IMR-90 (cell line): ENCODE results near the gene OR5B3. TPM values are rescaled to one million over a fixed set of nuclear protein-coding genes. Genes with fewer than 3 reads are reported as not detected.

Source experiments
- ATAC-seq: fragments of 200-7000 bp; cut with Tn5 transposase; 2 replicates; pipeline ENCODE4 v1.9.1; 2020; ENCODE audit warnings: low read depth, mild to moderate bottlenecking, moderate library complexity
- BruUV-seq: library from RNA; stranded (reverse); fragments of 400-500 nt; replicated peaks from 2 replicates; lab custom pipeline; 2021; lab: Mats Ljungman, UMichigan
- CTCF ChIA-PET: fragments of 300-600 bp; formaldehyde crosslinking; extraction: SDS; loops from one replicate; lab custom pipeline; 2021; ENCODE audit warnings: antibody characterized with exemption; lab: Yijun Ruan, JAX
- POLR2A ChIA-PET: fragments of 300-600 bp; sonication (Branson Sonifier 250); formaldehyde crosslinking; loops from one replicate; lab custom pipeline; 2022; ENCODE audit warnings: antibody characterized with exemption; ENCODE audit not compliant: unreplicated experiment; lab: Charles Lee
- DNase-seq: peaks from one replicate; pipeline ENCODE4 v3.0.0; 2013
- H2AFZ ChIP-seq: replicated peaks from 2 replicates; pipeline ENCODE3; 2013; ENCODE audit warnings: low read length, mild to moderate bottlenecking; ENCODE audit not compliant: poor library complexity
- H2AK5ac ChIP-seq: 2 replicates; pipeline ENCODE4 v1.6.1; 2013; ENCODE audit warnings: low read depth, low read length, inconsistent platforms
- H2AK9ac ChIP-seq: replicated peaks from 2 replicates; pipeline ENCODE3; 2013; ENCODE audit warnings: mild to moderate bottlenecking, low read depth, low read length, moderate library complexity; ENCODE audit not compliant: poor library complexity
- H2BK120ac ChIP-seq: 2 replicates; pipeline ENCODE4 v1.6.1; 2013; ENCODE audit warnings: low read depth, low read length, inconsistent platforms
- H2BK15ac ChIP-seq: 3 replicates; pipeline ENCODE4 v1.6.1; 2013; ENCODE audit warnings: low read depth, low read length, inconsistent platforms
- H2BK20ac ChIP-seq: 2 replicates; pipeline ENCODE4 v1.6.1; 2013; ENCODE audit warnings: low read depth, mild to moderate bottlenecking, inconsistent platforms, low read length, moderate library complexity
- H2BK5ac ChIP-seq: 2 replicates; pipeline ENCODE4 v1.6.1; 2013; ENCODE audit warnings: mild to moderate bottlenecking, low read depth, low read length, inconsistent platforms; ENCODE audit not compliant: poor library complexity, severe bottlenecking
- H3K14ac ChIP-seq: replicated peaks from 2 replicates; pipeline ENCODE4 v1.6.1; 2013; ENCODE audit warnings: low read depth, low read length, inconsistent platforms
- H3K18ac ChIP-seq: 2 replicates; pipeline ENCODE4 v1.6.1; 2013; ENCODE audit warnings: low read depth, low read length, control low read depth
- H3K23ac ChIP-seq: 2 replicates; pipeline ENCODE4 v1.6.1; 2013; ENCODE audit warnings: low read depth, low read length, inconsistent platforms
- H3K27ac ChIP-seq: 2 replicates; pipeline ENCODE4 v1.5.1; 2013; ENCODE audit warnings: mild to moderate bottlenecking, control low read depth, low read length; ENCODE audit not compliant: insufficient read depth
- H3K27me3 ChIP-seq: 2 replicates; pipeline ENCODE4 v1.6.1; 2013; ENCODE audit warnings: low read length; ENCODE audit not compliant: control insufficient read depth, insufficient read depth
- H3K36me3 ChIP-seq: 2 replicates; pipeline ENCODE4 v1.6.1; 2013; ENCODE audit warnings: low read length, mixed read lengths; ENCODE audit not compliant: control insufficient read depth, insufficient read depth
- H3K4ac ChIP-seq: 2 replicates; pipeline ENCODE4 v1.6.1; 2013; ENCODE audit warnings: low read depth, low read length, inconsistent platforms
- H3K4me1 ChIP-seq: 2 replicates; pipeline ENCODE4 v1.6.1; 2013; ENCODE audit warnings: low read length, mixed read lengths; ENCODE audit not compliant: control insufficient read depth, insufficient read depth
- H3K4me2 ChIP-seq: 2 replicates; pipeline ENCODE4 v1.6.1; 2013; ENCODE audit warnings: low read depth, mild to moderate bottlenecking, control low read depth, low read length, moderate library complexity
- H3K4me3 ChIP-seq: 2 replicates; pipeline ENCODE4 v1.5.1; 2013; ENCODE audit warnings: low read depth, mild to moderate bottlenecking, control low read depth, low read length, moderate library complexity; ENCODE audit not compliant: insufficient read depth
- H3K56ac ChIP-seq: 2 replicates; pipeline ENCODE4 v1.6.1; 2013; ENCODE audit warnings: low read length, inconsistent platforms; ENCODE audit not compliant: insufficient read depth; ENCODE audit errors: extremely low read depth
- H3K79me1 ChIP-seq, 2 experiments: 2 replicates each; pipeline ENCODE4 v1.6.1; 2013; ENCODE audit warnings: low read length in 2 of 2, inconsistent platforms in 1 of 2, low read depth in 1 of 2
- H3K9ac ChIP-seq: 2 replicates; pipeline ENCODE4 v1.6.1; 2013; ENCODE audit warnings: low read depth, low read length, control low read depth
- H3K9me1 ChIP-seq: 2 replicates; pipeline ENCODE4 v1.6.1; 2013; ENCODE audit warnings: low read length, inconsistent platforms; ENCODE audit not compliant: insufficient read depth
- H3K9me3 ChIP-seq: 2 replicates; pipeline ENCODE4 v1.6.1; 2013; ENCODE audit warnings: low read length; ENCODE audit not compliant: control insufficient read depth, insufficient read depth
- H4K20me1 ChIP-seq: 2 replicates; pipeline ENCODE4 v1.6.1; 2013; ENCODE audit warnings: low read length, inconsistent platforms; ENCODE audit not compliant: insufficient read depth
- H4K5ac ChIP-seq: 2 replicates; pipeline ENCODE4 v1.6.1; 2013; ENCODE audit warnings: mild to moderate bottlenecking, low read depth, low read length, control low read depth
- H4K8ac ChIP-seq, 2 experiments: 2 replicates each; pipeline ENCODE4 v1.6.1; 2013; ENCODE audit warnings: low read depth in 2 of 2, low read length in 2 of 2, control low read depth in 1 of 2, inconsistent platforms in 1 of 2
- H4K91ac ChIP-seq: 2 replicates; pipeline ENCODE4 v1.6.1; 2013; ENCODE audit warnings: low read depth, low read length, inconsistent platforms; ENCODE audit not compliant: insufficient read depth
- BHLHE40 ChIP-seq: fragments of 150-350 bp; IDR thresholded peaks from 2 replicates; pipeline ENCODE4 v1.6.1; 2016; ENCODE audit warnings: mild to moderate bottlenecking, low read depth, low read length
- CHD1 ChIP-seq: IDR thresholded peaks from 2 replicates; pipeline ENCODE4 v1.6.1; 2012; ENCODE audit warnings: low read depth, low read length, improper control_type of control experiment
- POLR2A ChIP-seq: IDR thresholded peaks from 2 replicates; pipeline ENCODE4 v1.6.1; 2012; ENCODE audit warnings: mild to moderate bottlenecking, low read depth, low read length
- WGBS, 2 experiments: methylation state at CpG; one replicate each; pipeline versions ENCODE4 v1.1.5 to v1.1.7; 2013; ENCODE audit warnings: missing lambda C conversion rate in 2 of 2; ENCODE audit not compliant: insufficient read length in 1 of 2; ENCODE audit errors: extremely low coverage in 2 of 2; 5-methylcytosine and 5-hydroxymethylcytosine counted together
- dilution Hi-C: fragments of 300-500 bp; cut with HindIII; formaldehyde crosslinking; loops from one replicate; pipeline ENCODE4 v1.14.3; 2018; ENCODE audit warnings: low sequenced_read_pairs; ENCODE audit not compliant: unreplicated experiment
- in situ Hi-C: fragments of 300-500 bp; cut with MboI; formaldehyde crosslinking; loops from 3 replicates; pipeline ENCODE4 v1.14.3; 2019; ENCODE audit warnings: low sequenced_read_pairs, inconsistent platforms, mixed read lengths
- intact Hi-C: fragments of 100-400 bp; cut with micrococcal nuclease; formaldehyde crosslinking; loops from 2 replicates; pipeline ENCODE4 v1.10.0; 2022
- polyA plus RNA-seq, 3 experiments: library from polyadenylated mRNA; depleted of rRNA; stranded (reverse); fragments of >200 nt; gene quantifications; 2 replicates each; pipeline ENCODE4 v1.2.3, GENCODE V29; 2012; ENCODE audit warnings: low replicate concordance in 1 of 3
- total RNA-seq: library from RNA; depleted of rRNA; stranded (reverse); fragments of >200 nt; gene quantifications from 2 replicates; pipeline ENCODE4 v1.2.3, GENCODE V29; 2012

Gene OR5B3
- total and polyA plus RNA-seq, 2 of the 4 experiments (the other 2 are of a cell fraction), result not detected

- H3K18ac ChIP-seq, result peak overlapping the region; percentile 99
- H3K14ac ChIP-seq, result peak overlapping the region; percentile 93
- H3K4me1 ChIP-seq, result peaks cover 15% of the 10 kb centered on the region; the same call in 1 of the 2 replicates
- peak overlapping the region; percentile 79; the same call in 1 of the 3 replicates for H2BK15ac ChIP-seq
- dilution Hi-C loops (no loop called here), in situ Hi-C loops (no loop called here), intact Hi-C loops (loop anchor here (5.0 to 10.0 kb wide), 5 partner anchors 58 to 628 kb away; partner anchors contain the start of gene CTNND1)
- no peak overlapping the region; the same call in 1 of the 2 replicates for H3K9ac ChIP-seq
- ATAC-seq (no peak), DNase-seq (no peak)
- H2BK120ac ChIP-seq, result peak overlapping the region; percentile 98
- peak overlapping the region; percentile 100 for H2BK5ac ChIP-seq
- H4K5ac ChIP-seq, result peak overlapping the region; percentile 94
- H3K9me1 ChIP-seq, result no peaks in the 10 kb centered on the region
- H4K91ac ChIP-seq, result peak overlapping the region; percentile 97
- H3K56ac ChIP-seq, result peak overlapping the region; percentile 75; the same call in 1 of the 2 replicates
- H3K23ac ChIP-seq, result no peak overlapping the region
- no TSS peak for BruUV-seq
- no peaks in the 10 kb centered on the region for H4K20me1 ChIP-seq
- H3K79me1 ChIP-seq, result no peaks in the 10 kb centered on the region
- peak overlapping the region; percentile 96 for H3K4ac ChIP-seq
- TF ChIP-seq CHD1 (no peak), POLR2A (no peak), BHLHE40 (no peak)
- H3K4me2 ChIP-seq, result no peak overlapping the region
- CTCF ChIA-PET, result interaction anchor here (1.0 kb wide), 1 partner anchor 122 kb away, joined by 3 read pairs; no protein-coding TSS in a partner anchor
- no peaks in the 10 kb centered on the region for H3K27me3 ChIP-seq
- peak overlapping the region; percentile 97 for H2BK20ac ChIP-seq
- H2AK5ac ChIP-seq, result peak overlapping the region; percentile 99
- H2AK9ac ChIP-seq, result no peak overlapping the region
- 60% methylated on average over 1 of the region's 18 CpGs; no CpG with 5 or more reads in 1 of the 2 experiments for WGBS, 2 experiments
- POLR2A ChIA-PET, result no interaction called here
- peak overlapping the region; percentile 70 to 86 for H4K8ac ChIP-seq
- H3K4me3 ChIP-seq, result no peak overlapping the region
- H2AFZ ChIP-seq, result peak overlapping the region; percentile 62
- H3K27ac ChIP-seq, result peak overlapping the region; percentile 99
- H3K9me3 ChIP-seq, result peaks cover 8% of the 10 kb centered on the region
- no peaks in the 10 kb centered on the region for H3K36me3 ChIP-seq
Observed at GRCh38 chr11:58390551-58391063, 16.1 kb downstream of the OR5B3 start.
